Posterior cingulate gyrus (tissue), 11 donors: ENCODE data around the gene LRBA.
"Not testable (repeated sequence)": the region's sequence is repeated elsewhere in the genome, so short reads cannot be mapped to it uniquely, and the experiment has no call there.

Source experiments
- DNase-seq, 10 donors: peaks; one replicate each; pipeline versions ENCODE4 v3.0.0 to v3.0.0-alpha.2; 2020 to 2021; ENCODE audit warnings: mixed read lengths in 3 of 10
- intact Hi-C: fragments of 100-400 bp; cut with DNase I; formaldehyde crosslinking; loops from one replicate; pipeline ENCODE4 v1.15.1; 2023

LRBA gene

DNA sequence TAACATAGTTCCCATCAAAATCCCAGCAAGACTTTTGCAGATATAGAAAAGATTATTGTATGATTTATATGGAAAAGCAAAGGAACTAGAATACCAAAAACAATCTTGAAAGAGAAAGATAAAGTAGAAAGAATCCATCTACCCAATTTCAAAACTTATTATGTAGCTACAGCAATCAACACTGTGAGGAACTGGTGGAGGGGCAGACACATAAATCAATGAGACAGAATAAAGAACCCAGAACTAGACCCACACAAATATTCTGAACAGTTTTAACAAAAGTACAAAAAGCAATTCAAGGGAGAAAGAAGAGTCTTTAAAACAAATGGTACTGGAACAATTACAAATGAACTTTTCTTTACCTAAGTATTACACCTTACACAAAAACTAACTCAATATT, 67.0 kb downstream of the LRBA start:
- DNase-seq = no peak
- intact Hi-C loops = no loop called here

DNA sequence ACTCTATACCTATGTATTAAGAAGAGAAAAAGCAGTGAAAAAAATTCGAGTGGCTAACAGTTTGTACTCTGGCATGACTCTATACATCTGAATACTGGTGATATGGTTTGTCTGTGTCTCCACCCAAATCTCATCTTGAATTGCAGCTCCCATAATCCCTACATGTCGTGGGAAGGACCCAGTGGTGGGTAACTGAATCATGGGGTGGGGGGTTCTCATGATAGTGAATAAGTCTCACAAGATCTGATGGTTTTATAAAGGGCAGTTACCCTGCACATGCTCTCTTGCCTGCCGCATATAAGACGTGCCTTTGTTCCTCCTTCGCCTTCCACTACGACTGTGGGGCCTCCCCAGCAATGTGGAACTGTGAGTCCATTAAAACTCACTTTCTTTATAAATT, 70.4 kb downstream of the LRBA start:
- DNase-seq = no peak

DNA sequence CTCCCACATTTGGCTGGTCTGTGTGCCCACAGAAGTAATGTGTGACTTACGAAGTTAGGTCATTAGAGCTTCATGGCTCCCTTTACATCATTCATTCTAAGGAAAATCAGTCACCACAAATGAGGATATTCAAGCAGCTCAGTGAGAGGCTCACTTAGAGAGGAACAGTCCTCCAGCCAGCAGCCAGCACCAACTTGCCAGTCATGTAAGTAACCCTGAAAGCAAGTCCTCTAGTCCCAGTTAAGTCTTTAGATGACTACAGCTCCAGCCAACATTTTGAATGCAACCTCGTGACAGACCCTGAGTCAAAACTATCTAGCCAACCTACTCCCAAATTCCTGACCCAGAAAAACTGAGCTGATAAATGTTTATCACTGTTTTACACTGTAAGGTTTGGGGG, 71.3 kb downstream of the LRBA start:
- no peak for DNase-seq
- intact Hi-C loops = no loop called here

More for the DNA sequence above, 70.4 kb downstream of the LRBA start:
- intact Hi-C loops = no loop called here

DNA sequence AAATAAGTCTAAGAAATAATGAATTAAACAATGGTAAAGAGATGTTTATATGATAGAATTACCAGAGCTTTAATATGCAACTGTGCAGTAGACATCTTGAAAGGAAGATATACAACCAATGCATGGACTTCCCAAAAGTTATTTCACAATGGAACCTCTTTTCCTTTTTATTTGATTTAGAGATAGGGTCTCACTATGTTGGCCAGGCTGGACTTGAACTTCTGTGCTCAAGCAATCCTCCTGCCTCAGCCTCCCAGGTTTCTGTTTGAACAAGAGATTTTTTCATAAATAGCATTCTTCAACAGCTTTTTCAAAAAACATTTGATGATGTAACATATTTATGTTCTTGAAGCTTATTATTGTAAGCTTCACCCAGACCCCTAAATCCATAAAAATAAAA, 72.0 kb downstream of the LRBA start:
- intact Hi-C loops = no loop called here
- no peak for DNase-seq

DNA sequence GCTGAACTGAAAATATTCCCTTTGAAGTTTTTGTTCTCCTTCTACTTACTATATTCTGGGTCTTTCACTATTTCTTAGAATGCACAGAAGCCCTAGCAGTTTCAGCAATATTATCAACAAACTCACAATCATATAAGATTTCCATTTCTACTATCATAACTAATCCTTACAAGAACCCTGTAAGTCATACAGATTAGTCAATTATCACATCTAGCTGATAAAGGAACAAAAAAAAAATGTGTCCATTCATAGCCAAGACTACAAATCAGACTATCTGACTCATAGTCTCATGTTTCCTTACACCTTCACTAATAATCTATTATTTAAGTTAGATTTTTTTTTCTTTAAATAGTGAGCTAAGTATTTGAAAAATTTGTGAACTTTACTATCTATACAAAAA, 72.5 kb downstream of the LRBA start:
- no peak for DNase-seq
- intact Hi-C loops = no loop called here

- no peak for DNase-seq
- intact Hi-C loops = no loop called here
These were observed 75.0 kb downstream of the LRBA start for GRCh38 chr4:150940123-150940522.

DNA sequence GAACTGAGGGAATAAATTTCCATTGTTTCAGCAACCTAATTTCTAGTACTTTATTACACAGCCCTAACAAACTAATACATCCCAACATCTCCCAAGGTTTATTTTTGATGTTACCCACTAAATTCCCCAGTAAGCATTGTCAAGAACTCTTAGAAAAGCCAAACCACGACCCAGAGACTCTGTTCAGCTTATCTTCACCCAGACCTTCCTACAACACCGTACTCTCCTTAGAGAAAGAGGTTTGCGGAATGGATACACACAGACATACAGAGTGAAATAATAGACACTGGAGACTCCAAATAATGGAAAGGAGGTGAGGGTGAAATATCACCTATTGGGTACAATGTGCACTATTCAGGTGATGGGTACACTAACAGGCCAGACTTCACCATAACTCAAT, 75.6 kb downstream of the LRBA start:
- intact Hi-C loops = no loop called here
- no peak for DNase-seq

DNA sequence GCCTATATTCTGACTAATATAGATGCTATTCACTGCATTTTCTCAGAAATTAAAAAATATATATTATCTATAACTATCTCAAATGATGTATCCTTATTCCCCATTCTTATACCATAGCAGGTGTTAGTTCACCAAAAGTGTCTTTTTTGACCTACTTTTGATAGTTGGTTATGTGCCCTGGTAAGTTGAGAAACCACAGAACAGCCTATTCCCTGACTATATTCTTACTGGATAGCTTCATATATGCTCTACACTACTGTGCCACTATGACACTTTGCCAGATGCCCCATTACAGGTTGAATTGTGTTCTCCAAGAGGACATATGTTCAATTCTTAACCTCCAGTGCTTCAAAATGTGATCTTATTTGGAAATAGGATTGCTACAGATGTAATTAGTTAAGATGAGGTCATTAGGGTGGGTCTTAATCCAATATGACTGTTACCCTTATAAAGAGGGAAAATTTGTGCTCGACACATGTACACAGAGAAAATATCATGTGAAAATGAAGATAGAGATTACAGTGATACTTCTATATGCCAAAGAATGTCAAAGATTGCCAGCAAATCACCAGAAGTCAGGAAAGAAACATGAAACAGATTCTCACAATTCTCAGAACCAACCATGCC, 76.1 kb downstream of the LRBA start:
- intact Hi-C loops = no loop called here
- DNase-seq = no peak

DNA sequence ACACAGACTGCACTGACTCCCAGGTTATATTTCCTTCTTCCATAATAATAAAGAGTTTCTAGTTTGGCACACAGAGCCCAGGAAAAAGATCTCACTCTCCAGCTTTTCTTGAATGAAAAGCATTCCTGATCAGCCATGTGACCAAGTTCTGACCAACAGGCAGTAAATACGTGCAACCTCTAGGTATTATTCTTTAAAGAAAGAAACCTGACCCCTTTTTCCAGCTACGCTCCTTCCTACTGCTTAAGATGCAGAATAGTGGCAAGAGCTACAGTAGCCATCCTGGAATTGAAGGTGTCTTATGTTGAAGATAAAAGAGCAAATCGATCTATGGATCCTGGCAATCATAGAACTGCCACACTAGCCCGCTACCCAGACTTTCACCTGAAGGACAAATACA, 76.7 kb downstream of the LRBA start:
- DNase-seq = no peak

DNA sequence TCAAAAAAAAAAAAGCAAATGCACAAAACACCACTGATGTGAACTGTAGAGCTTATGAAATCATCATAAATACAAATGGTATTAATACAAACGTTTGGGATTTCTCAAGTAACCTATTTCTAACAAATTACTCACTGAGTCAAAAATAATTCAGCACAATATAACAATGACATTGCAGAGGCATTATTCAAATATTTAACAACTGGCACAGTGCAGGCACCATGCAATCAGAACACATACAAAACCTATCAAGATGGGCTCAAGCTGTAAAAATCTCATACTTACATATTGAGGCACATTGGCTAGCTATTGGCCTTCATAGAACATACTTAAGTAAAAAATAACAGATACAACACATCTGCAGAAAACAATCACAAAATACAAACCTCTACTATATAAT, 81.1 kb downstream of the LRBA start:
- DNase-seq = no peak
- intact Hi-C loops = no loop called here

More for the DNA sequence above, 76.7 kb downstream of the LRBA start:
- intact Hi-C loops = no loop called here

DNA sequence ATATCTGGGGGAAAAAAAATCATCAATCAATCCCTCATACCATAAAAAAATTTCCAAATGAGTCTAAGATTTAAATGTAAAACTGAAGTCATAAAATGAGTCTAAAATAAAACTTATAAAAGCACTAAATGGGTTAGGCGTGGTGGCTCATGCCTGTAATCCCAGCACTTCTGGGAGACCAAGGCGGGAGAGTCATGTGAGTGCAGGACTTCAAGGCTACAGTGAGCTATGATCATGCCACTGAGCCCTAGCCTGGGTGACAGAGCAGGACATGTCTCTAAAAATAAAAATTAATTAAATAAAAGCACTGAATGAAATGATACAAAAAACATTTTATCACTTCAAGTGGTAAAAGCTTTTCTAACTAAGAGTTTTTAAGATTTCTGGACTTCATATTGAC, 83.3 kb downstream of the LRBA start:
- no peak for DNase-seq
- intact Hi-C loops = no loop called here

DNA sequence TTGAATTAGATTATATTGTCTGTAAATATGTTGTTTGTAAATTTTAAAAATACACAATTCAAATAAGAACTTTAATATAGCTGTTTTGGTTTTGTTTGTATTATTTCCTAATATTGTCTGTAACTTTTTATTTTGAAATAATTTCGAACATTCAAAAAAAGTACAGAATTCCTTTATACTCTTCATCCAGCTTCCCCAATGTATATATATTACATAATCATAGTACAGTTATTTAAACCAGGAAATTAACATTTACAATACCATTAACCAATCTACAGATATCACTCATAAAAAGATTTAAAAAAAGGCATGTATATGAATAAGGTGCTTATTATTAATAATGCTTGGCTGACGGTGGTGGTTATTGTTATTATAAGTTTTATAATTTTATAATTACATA, 84.1 kb downstream of the LRBA start:
- intact Hi-C loops = no loop called here
- no peak for DNase-seq

- DNase-seq = no peak
- intact Hi-C loops = no loop called here
These were observed 91.1 kb downstream of the LRBA start for GRCh38 chr4:150923945-150924344.

DNA sequence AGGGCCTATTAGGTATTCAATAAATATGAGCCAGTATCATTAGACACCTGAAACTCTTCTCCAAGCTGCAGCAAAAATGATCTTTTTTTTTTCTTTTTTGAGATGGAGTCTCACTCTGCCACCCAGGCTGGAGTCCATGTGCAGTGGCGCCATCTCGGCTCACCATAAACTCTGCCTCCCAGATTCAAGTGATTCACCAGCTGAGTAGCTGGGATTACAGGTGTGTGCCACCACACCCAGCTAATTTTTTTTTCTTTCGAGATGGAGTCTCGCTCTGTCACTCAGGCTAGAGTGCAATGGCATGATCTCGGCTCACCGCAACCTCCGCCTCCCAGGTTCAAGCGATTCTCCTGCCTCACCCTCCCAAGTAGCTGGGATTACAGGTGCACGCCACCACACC, 93.6 kb downstream of the LRBA start:
- DNase-seq, intact Hi-C loops: not testable (repeated sequence)

DNA sequence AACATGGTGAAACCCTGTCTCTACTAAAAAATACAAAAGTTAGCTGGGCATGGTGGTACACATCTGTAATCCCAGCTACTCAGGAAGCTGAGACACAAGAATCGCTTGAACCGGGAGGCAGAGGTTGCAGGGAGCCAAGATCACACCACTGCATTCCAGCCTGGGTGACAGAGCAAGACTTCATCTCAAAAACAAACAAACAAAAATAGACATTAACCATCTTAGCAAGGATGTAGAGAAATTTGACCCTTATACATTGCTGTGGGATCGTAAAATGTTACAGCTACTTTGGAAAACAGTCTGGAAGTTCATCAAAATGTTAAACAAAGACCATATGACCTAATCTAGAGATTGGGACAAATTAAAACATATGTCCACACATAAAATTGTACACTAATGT, 96.5 kb downstream of the LRBA start:
- DNase-seq, intact Hi-C loops: not testable (repeated sequence)

- no peak for DNase-seq
- intact Hi-C loops = no loop called here
These were observed 103.8 kb downstream of the LRBA start for GRCh38 chr4:150911326-150911725.

DNA sequence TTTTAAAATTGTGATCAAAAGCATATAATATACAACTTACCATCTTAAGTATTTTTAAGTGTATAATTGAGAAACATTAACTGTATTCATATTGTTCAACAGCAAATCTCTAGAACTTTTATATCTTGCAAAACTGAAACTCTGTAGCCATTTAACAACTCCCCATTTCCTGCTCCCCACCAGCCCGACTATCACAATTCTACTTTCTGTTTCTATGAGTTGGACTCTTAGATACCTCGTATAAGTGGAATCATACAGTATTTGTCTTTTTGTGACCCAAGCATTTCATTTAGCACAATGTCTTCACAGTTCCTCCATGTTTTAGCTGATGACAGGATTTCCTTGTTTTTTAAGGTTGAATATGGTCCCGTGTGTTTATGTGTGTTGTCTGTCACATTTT, 106.0 kb downstream of the LRBA start:
- intact Hi-C loops = no loop called here
- DNase-seq = no peak

DNA sequence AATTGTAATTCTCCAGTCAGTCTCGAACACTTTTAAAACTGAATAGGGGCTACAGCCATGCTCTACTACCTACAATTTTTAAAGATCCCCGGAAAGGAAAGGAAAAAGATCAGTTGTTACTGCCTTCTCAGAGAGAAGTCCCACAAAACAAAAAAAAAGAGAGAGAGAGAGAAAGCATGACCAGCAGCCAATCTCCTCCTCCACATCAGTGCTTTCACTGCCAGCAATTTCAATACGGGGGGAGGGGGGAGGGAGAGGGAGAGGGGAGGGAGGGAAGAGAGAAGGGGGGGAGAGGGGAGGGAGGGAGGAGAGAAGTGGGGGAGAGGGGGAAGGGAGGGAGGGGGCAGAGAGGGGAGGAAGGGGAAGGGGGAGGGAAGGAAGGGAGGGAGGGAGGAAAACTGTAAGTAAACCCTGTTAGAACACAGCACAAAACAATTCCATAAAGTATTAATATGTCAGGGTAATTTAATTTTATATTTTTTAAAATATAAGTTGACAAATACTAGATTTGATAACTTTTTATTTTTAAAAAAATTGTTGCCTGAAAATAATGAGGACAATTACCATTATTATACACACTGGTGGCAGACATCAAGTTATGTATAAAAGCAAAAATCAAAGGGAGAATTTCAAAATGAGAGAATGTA, 108.0 kb downstream of the LRBA start:
- no peak for DNase-seq
- intact Hi-C loops = no loop called here

GRCh38 chr4:150904671-150905070, 110.4 kb downstream of the LRBA start:
- DNase-seq = no peak
- intact Hi-C loops = no loop called here

- intact Hi-C loops = no loop called here
- no peak for DNase-seq
These were observed 111.5 kb downstream of the LRBA start for GRCh38 chr4:150903603-150904002.

- DNase-seq = no peak
- intact Hi-C loops = no loop called here
These were observed 118.6 kb downstream of the LRBA start for GRCh38 chr4:150896497-150896896.

GRCh38 chr4:150890246-150890645, 124.8 kb downstream of the LRBA start:
- intact Hi-C loops = no loop called here
- DNase-seq = no peak

DNA sequence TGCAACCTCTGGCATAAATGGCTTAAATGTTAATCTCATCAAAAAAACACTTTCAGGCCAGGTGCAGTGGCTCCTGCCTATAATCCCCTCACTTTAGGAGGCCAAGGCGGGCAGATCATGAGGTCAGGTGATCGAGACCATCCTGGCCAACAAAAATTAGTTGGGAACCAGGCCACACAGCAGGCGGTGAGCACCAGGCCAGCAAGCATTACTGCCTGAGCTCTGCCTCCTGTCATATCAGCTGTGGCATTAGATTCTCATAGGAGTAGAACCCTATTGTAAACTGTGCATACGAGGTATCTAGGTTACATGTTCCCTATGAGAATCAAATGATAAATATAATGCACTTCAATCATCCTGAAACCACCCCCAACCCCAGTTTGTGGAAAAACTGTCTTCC, 125.8 kb downstream of the LRBA start:
- no peak for DNase-seq
- intact Hi-C loops = no loop called here
